Caco-2 (cell line): ENCODE results near the gene TPX2. TPM values are rescaled to one million over a fixed set of nuclear protein-coding genes. Genes with fewer than 3 reads are reported as not detected.

Experiments used
- BruUV-seq: library from RNA; stranded (reverse); fragments of 400-500 nt; replicated peaks from 2 replicates; lab custom pipeline; 2021; lab: Mats Ljungman, UMichigan
- CTCF ChIA-PET: fragments of 300-600 bp; sonication (Branson Sonifier 250); formaldehyde crosslinking; loops from one replicate; lab custom pipeline; 2022; ENCODE audit warnings: antibody characterized with exemption; lab: Charles Lee
- POLR2A ChIA-PET: fragments of 300-600 bp; sonication (Branson Sonifier 250); formaldehyde crosslinking; loops from one replicate; lab custom pipeline; 2022; ENCODE audit warnings: antibody characterized with exemption; lab: Charles Lee
- DNase-seq, 2 experiments: peaks; one replicate each; pipeline versions ENCODE4 v3.0.0 to v3.0.0-alpha.2; 2020 to 2022
- H3K27me3 ChIP-seq: replicated peaks from 2 replicates; pipeline ENCODE4 v1.6.0; 2011; ENCODE audit warnings: low read length; ENCODE audit not compliant: control insufficient read depth, insufficient read depth
- H3K36me3 ChIP-seq: 2 replicates; pipeline ENCODE4 v1.5.1; 2011; ENCODE audit warnings: low read length; ENCODE audit not compliant: control insufficient read depth, insufficient read depth
- H3K4me1 ChIP-seq: fragments of 250-450 bp; sonication (Bioruptor Pico); 2 replicates; pipeline ENCODE4 v1.5.1; 2020; ENCODE audit warnings: mild to moderate bottlenecking
- H3K4me3 ChIP-seq: 2 replicates; pipeline ENCODE4 v1.5.1; 2011; ENCODE audit warnings: low read depth, mild to moderate bottlenecking, control low read depth, low read length
- H3K9me3 ChIP-seq: fragments of 250-450 bp; sonication (Bioruptor Pico); 2 replicates; pipeline ENCODE4 v1.5.1; 2020; ENCODE audit warnings: mild to moderate bottlenecking, moderate library complexity
- H3K27ac Mint-ChIP-seq: one replicate; pipeline ENCODE4 v1.8.0; 2022; ENCODE audit warnings: mixed read lengths; ENCODE audit not compliant: unreplicated experiment
- H3K27me3 Mint-ChIP-seq: one replicate; pipeline ENCODE4 v1.8.0; 2022; ENCODE audit warnings: mixed read lengths; ENCODE audit not compliant: insufficient read depth, unreplicated experiment
- H3K36me3 Mint-ChIP-seq: one replicate; pipeline ENCODE4 v1.8.0; 2022; ENCODE audit warnings: mild to moderate bottlenecking, mixed read lengths; ENCODE audit not compliant: insufficient read depth, unreplicated experiment
- H3K4me1 Mint-ChIP-seq: one replicate; pipeline ENCODE4 v1.8.0; 2022; ENCODE audit warnings: low read depth, mixed read lengths; ENCODE audit not compliant: unreplicated experiment
- H3K4me3 Mint-ChIP-seq: one replicate; pipeline ENCODE4 v1.8.0; 2022; ENCODE audit warnings: mild to moderate bottlenecking, moderate library complexity, mixed read lengths; ENCODE audit not compliant: unreplicated experiment
- H3K9me3 Mint-ChIP-seq: one replicate; pipeline ENCODE4 v1.8.0; 2022; ENCODE audit warnings: mixed read lengths; ENCODE audit not compliant: unreplicated experiment
- intact Hi-C: fragments of 100-400 bp; cut with micrococcal nuclease; formaldehyde crosslinking; loops from one replicate; pipeline ENCODE4 v1.10.0; 2022; ENCODE audit not compliant: unreplicated experiment
- total RNA-seq: library from RNA; stranded (reverse); gene quantifications from 2 replicates; pipeline ENCODE4 v1.2.3, GENCODE V29; 2022
- TF ChIP-seq, protein P1 (sequence below), 2 experiments: fragments of 200-600 bp in 1 of 2; IDR thresholded peaks; 1 replicate in 1 of 2; 2 replicates in 1 of 2; pipeline versions ENCODE4 v1.5.1 to v1.8.0; 2011 to 2022; ENCODE audit warnings: antibody characterized with exemption in 1 of 2, control low read depth in 1 of 2, inconsistent platforms in 1 of 2, low read depth in 1 of 2, low read length in 1 of 2, mild to moderate bottlenecking in 1 of 2, moderate library complexity in 1 of 2; ENCODE audit not compliant: insufficient read depth in 1 of 2, severe bottlenecking in 1 of 2, unreplicated experiment in 1 of 2

The TPX2 gene
- total RNA-seq, 1 experiment from 2014 or later, result 237 TPM

DNA sequence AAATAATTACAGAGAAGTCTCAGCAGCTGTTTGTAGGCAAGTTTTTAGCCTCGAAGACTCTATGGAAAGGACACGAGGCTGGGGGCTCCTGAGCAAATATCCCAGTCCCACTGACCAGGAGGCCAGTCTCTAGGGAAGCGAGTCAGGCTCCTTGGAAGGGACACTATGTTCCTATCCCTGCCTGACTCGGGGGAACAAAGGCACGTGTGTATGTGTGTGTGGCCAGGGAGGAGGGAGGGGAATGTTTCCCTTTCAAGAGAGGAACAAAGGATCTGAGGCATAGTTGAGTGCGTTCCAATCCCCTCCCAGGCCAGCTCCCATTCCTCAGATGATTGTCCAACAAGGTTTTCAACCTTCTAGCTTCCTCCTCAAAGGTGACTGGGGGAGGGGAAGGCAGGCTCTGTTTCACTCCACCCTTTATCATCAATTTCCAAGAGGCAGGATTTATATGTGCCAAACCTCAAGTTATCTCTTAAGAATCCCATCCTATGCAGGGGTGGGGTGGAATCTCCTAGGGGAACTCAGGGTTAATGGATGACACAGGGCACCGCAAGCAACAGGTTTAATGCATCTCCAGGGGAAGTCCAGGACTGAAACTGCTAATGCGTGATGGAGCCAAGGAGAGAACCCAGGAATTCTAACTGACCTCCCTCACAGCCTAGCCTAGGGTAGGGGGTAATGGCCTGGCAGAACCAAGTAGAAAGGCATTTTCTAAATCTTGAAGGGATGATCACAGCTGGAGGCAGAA, 26.4 kb upstream of the TPX2 start:
- TF ChIP-seq, protein P1, sequence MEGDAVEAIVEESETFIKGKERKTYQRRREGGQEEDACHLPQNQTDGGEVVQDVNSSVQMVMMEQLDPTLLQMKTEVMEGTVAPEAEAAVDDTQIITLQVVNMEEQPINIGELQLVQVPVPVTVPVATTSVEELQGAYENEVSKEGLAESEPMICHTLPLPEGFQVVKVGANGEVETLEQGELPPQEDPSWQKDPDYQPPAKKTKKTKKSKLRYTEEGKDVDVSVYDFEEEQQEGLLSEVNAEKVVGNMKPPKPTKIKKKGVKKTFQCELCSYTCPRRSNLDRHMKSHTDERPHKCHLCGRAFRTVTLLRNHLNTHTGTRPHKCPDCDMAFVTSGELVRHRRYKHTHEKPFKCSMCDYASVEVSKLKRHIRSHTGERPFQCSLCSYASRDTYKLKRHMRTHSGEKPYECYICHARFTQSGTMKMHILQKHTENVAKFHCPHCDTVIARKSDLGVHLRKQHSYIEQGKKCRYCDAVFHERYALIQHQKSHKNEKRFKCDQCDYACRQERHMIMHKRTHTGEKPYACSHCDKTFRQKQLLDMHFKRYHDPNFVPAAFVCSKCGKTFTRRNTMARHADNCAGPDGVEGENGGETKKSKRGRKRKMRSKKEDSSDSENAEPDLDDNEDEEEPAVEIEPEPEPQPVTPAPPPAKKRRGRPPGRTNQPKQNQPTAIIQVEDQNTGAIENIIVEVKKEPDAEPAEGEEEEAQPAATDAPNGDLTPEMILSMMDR (IDR thresholded peaks at IDR 0.05; ENCODE audit: insufficient read depth in 1 of 2, low read depth in 1 of 2, low read length in 1 of 2, severe bottlenecking in 1 of 2, unreplicated experiment in 1 of 2), result no peak
- Mint-ChIP-seq H3K27me3 (no peaks in the 10 kb centered on the region), H3K4me3 (peak overlapping the region; percentile 69), H3K4me1 (peaks cover 86% of the 10 kb centered on the region), H3K27ac (peak overlapping the region; percentile 97), H3K36me3 (peaks cover 99% of the 10 kb centered on the region), H3K9me3 (no peaks in the 10 kb centered on the region)
- Histone ChIP-seq H3K36me3 (peaks cover 23% of the 10 kb centered on the region), H3K4me1 (peaks cover 95% of the 10 kb centered on the region), H3K27me3 (no peaks in the 10 kb centered on the region), H3K4me3 (no peak overlapping the region), H3K9me3 (no peaks in the 10 kb centered on the region)
- CTCF ChIA-PET, result interaction anchor here (0.5 to 5.4 kb wide), 14 partner anchors 8 to 150 kb away, joined by 3 to 48 read pairs (median 5); partner anchors contain the start of genes BCL2L1 and ID1
- DNase-seq, result peak; percentile 98 to 99
- no TSS peak for BruUV-seq
- intact Hi-C loops, result loop anchor here (1.0 to 5.0 kb wide), 4 partner anchors 8 to 515 kb away; no protein-coding TSS in a partner anchor
- POLR2A ChIA-PET, result interaction anchor here (0.8 to 6.9 kb wide), 14 partner anchors 8 to 140 kb away, joined by 3 to 169 read pairs (median 10); partner anchors contain the start of genes BCL2L1 and ID1

DNA sequence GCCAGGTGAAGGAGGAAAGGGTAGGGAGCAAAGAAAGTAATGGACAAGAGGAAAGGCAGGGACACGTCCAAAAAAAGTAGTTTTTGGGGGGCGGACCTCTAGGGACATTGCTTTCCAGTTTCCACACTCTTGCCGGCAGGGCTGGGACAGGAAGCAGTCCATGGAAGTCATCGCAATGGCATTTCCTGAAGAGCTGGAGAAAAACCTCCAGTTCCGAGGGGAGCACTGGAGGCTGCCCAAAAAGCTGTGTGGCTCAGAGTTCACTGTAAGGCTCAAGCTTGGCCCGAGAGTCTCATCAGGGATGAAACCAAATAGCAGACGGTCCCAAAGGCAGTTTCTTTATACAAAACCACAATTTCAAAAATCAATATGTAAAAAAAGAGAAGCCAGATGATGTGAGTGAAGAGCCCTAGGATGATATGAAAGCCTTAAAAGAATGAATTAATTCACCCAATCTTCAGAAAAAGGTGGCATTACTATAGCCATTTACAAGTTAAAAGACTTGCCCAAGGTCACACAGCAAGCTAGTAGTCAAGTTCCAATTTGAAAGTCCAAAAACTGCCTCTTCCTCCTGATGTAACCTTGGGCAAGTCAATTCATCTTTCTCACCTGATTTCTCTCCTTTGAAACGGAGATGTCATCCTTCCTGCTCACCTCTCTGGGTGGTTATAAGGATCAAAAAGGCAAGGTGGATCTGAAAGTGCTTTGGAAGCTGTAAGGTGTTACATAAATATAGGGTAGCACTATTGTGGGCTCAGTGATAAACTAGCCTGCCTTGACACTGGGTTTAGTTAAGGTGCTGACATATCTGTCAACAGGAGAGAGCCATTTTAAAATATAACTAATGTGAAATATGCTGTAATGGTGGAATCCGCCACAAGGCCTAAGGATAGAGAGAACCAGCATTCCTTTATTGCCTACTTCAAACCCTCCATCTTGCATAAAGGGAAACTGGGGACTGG, 25.5 kb upstream of the TPX2 start:
- intact Hi-C loops, result loop anchor here (2.0 to 5.0 kb wide), 2 partner anchors 35 to 514 kb away; no protein-coding TSS in a partner anchor
- TF ChIP-seq, protein P1 (IDR thresholded peaks at IDR 0.05; ENCODE audit: insufficient read depth in 1 of 2, low read depth in 1 of 2, low read length in 1 of 2, severe bottlenecking in 1 of 2, unreplicated experiment in 1 of 2), result peak in 1 of 2 experiments; percentile 27
- Mint-ChIP-seq H3K4me1 (peaks cover 82% of the 10 kb centered on the region), H3K4me3 (peak overlapping the region; percentile 96), H3K27me3 (no peaks in the 10 kb centered on the region), H3K9me3 (no peaks in the 10 kb centered on the region), H3K27ac (peak overlapping the region; percentile 97), H3K36me3 (peaks cover 99% of the 10 kb centered on the region)
- TSS peak; percentile 47 for BruUV-seq
- CTCF ChIA-PET, result interaction anchor here (0.5 to 5.4 kb wide), 12 partner anchors 9 to 151 kb away, joined by 3 to 48 read pairs (median 5); partner anchors contain the start of genes BCL2L1 and ID1
- Histone ChIP-seq H3K4me1 (peaks cover 95% of the 10 kb centered on the region), H3K4me3 (no peak overlapping the region), H3K27me3 (no peaks in the 10 kb centered on the region), H3K9me3 (no peaks in the 10 kb centered on the region), H3K36me3 (peaks cover 24% of the 10 kb centered on the region)
- POLR2A ChIA-PET, result interaction anchor here (0.9 to 6.9 kb wide), 15 partner anchors 8 to 141 kb away, joined by 3 to 169 read pairs (median 9); partner anchors contain the start of gene BCL2L1
- peak; percentile 71 to 81 for DNase-seq
